Left lung (tissue), 10 donors: ENCODE data around the gene CCDC15. TPM values are rescaled to one million over a fixed set of nuclear protein-coding genes. Genes with fewer than 3 reads are reported as not detected.
"Not testable (repeated sequence)": the region's sequence is repeated elsewhere in the genome, so short reads cannot be mapped to it uniquely, and the experiment has no call there.

ENCODE experiments used
- ATAC-seq: fragments of 200-7000 bp; cut with Tn5 transposase; one replicate; pipeline ENCODE4 v1.9.1; 2020; ENCODE audit warnings: moderate library complexity
- DNase-seq, 4 donors: peaks; one replicate each; pipeline ENCODE4 v3.0.0-alpha.2; 2013 to 2020
- H3K27ac ChIP-seq, 2 donors: fragments of 200-600 bp; sonication (generic) in 1 of 2; one replicate each; pipeline versions ENCODE4 v1.5.0 to v1.8.0; 2020 to 2021
- H3K27me3 ChIP-seq, 2 donors: fragments of 200-600 bp; sonication (generic) in 1 of 2; one replicate each; pipeline versions ENCODE4 v1.5.0 to v1.8.0; 2020 to 2021
- H3K36me3 ChIP-seq, 2 donors: fragments of 200-600 bp; sonication (generic) in 1 of 2; one replicate each; pipeline versions ENCODE4 v1.5.0 to v1.8.0; 2020 to 2021
- H3K4me1 ChIP-seq, 2 donors: fragments of 200-600 bp; one replicate each; pipeline ENCODE4 v1.8.0; 2021
- H3K4me3 ChIP-seq, 2 donors: fragments of 200-600 bp; sonication (generic) in 1 of 2; one replicate each; pipeline versions ENCODE4 v1.5.0 to v1.8.0; 2020 to 2021; ENCODE audit warnings: mild to moderate bottlenecking in 1 of 2
- H3K9me3 ChIP-seq, 2 donors: fragments of 200-600 bp; sonication (generic) in 1 of 2; one replicate each; pipeline versions ENCODE4 v1.5.0 to v1.8.0; 2020 to 2021
- intact Hi-C, 2 donors: fragments of 100-400 bp; cut with DNase I; formaldehyde crosslinking; loops; one replicate each; pipeline versions ENCODE4 v1.11.2 to v1.14.2; 2022
- polyA plus RNA-seq, 6 donors: library from polyadenylated mRNA; unstranded; fragments of 120-200 nt; gene quantifications; one replicate each; pipeline ENCODE4 v1.2.1, GENCODE V29; 2013; ENCODE audit not compliant: insufficient read length in 6 of 6
- total RNA-seq, 2 donors: library from RNA; stranded (reverse); fragmentation: NEBNext Ultra II Directional; extraction: Animal tissue kit (Norgen Biotek cat#: 25700); gene quantifications; one replicate each; pipeline ENCODE4 v1.2.1, GENCODE V29; 2021
- TF ChIP-seq, protein P1 (sequence below), 2 donors: fragments of 200-600 bp; sonication (generic) in 1 of 2; IDR thresholded peaks; one replicate each; pipeline versions ENCODE4 v1.5.0 to v1.8.0; 2021; ENCODE audit warnings: antibody characterized with exemption in 2 of 2
- donor health status: DM: no; HTN: yes; CAD: no.
- donor health status: DM: no; HTN: no; CAD: no.

CCDC15 gene
- total and polyA plus RNA-seq, 8 donors = 1.7 to 10.1 (median 6.4) TPM

DNA sequence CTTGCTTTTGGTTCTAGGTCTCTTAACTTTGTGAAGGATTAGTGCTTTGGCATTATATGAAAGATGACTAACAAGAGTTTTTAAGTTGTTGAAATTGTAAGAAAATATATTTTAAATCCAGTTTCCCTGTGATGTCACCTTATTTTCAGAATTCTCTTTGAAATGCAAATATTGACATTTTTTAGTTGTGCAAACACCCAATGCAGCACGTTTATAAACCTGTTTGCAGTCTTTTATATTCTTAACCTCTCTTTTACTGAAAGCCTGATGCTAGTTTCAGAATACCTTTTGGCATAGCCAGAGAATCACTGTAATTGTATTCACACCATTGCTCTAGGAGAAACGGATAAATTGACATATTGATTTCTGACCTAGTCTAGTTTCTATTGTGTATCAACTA, 66.3 kb downstream of the CCDC15 start:
- TF ChIP-seq, protein P1, sequence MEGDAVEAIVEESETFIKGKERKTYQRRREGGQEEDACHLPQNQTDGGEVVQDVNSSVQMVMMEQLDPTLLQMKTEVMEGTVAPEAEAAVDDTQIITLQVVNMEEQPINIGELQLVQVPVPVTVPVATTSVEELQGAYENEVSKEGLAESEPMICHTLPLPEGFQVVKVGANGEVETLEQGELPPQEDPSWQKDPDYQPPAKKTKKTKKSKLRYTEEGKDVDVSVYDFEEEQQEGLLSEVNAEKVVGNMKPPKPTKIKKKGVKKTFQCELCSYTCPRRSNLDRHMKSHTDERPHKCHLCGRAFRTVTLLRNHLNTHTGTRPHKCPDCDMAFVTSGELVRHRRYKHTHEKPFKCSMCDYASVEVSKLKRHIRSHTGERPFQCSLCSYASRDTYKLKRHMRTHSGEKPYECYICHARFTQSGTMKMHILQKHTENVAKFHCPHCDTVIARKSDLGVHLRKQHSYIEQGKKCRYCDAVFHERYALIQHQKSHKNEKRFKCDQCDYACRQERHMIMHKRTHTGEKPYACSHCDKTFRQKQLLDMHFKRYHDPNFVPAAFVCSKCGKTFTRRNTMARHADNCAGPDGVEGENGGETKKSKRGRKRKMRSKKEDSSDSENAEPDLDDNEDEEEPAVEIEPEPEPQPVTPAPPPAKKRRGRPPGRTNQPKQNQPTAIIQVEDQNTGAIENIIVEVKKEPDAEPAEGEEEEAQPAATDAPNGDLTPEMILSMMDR (IDR thresholded peaks at IDR 0.05) = no peak
- Histone ChIP-seq H3K9me3 (no peaks in the 10 kb centered on the region), H3K27me3 (no peaks in the 10 kb centered on the region), H3K27ac (no peak overlapping the region), H3K4me3 (no peak overlapping the region), H3K36me3 (no peaks in the 10 kb centered on the region), H3K4me1 (no peaks in the 10 kb centered on the region)
- intact Hi-C loops = no loop called here
- DNase-seq (peak in 2 of 4 donors; percentile 3 to 25), ATAC-seq (peak; percentile 62)

DNA sequence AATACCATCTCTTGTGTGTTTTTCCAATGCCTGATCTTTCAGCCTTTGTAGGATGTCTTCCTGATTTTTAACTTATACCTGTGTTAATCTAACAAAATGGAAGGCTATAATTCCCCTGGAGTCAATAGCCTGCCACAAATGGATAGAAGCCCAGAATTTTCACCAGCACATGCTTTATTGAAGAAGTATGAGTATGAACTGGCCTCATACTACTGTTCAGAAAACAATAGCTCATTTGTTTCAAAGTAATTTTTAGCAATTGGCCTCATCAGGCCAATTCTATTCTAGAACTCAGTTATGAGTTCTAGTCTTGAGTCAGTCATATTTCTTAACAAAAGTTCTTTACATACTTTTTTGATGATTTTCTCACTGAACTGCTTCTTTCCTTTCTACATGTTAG, 68.5 kb downstream of the CCDC15 start:
- H3K36me3 ChIP-seq = no peaks in the 10 kb centered on the region
- intact Hi-C loops = no loop called here
- H3K9me3 ChIP-seq = no peaks in the 10 kb centered on the region
- TF ChIP-seq, protein P1 (IDR thresholded peaks at IDR 0.05) = no peak
- H3K27me3 ChIP-seq = no peaks in the 10 kb centered on the region
- ATAC-seq = no peak
- H3K27ac ChIP-seq = no peak overlapping the region
- DNase-seq = no peak
- H3K4me3 ChIP-seq = no peak overlapping the region
- H3K4me1 ChIP-seq = no peaks in the 10 kb centered on the region

DNA sequence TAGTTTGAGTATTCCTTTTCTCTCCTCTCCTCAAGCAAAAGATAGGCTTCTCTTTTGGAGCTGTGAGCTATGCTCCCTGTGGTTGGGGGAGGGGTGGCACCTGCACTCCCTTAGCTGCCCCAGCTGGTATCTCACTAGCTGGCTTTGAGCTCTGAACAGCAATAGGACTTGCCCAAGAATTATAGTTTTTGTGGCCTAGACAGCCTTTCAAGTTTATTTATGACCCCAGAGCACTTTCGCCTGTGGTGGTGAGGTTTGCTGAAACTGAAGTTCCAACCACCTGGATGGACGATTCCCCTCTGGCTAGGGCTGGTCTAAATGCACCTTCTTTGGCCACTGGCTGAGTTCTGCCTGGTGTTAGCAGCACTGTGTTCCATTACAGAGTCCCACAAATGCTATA, 72.0 kb downstream of the CCDC15 start:
- Histone ChIP-seq H3K4me3 (no peak overlapping the region), H3K36me3 (no peaks in the 10 kb centered on the region), H3K9me3 (no peaks in the 10 kb centered on the region), H3K4me1 (no peaks in the 10 kb centered on the region), H3K27me3 (no peaks in the 10 kb centered on the region), H3K27ac (no peak overlapping the region)
- ATAC-seq = no peak
- TF ChIP-seq, protein P1 (IDR thresholded peaks at IDR 0.05) = no peak
- intact Hi-C loops = no loop called here
- DNase-seq = no peak

DNA sequence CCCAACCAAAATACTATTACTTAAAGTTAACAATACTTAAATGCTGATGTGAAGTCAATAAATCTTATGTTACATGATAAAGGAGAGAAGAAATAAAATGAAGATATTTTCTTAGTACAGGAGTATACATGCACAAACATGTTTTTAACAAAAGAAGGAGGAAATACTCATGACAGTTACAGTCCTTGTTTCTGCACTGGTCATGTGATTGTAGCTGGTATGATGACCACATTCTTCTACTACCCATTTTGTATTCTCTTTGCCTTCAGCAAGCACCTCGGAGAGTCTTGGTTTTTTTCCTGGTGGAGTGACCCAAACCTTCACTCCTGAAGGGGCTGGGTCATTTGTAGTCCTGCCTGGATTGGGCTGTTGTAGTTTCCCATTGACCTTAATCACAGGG, 75.4 kb downstream of the CCDC15 start:
- H3K36me3 ChIP-seq, ATAC-seq, H3K4me3 ChIP-seq, H3K4me1 ChIP-seq, DNase-seq, intact Hi-C loops, H3K27me3 ChIP-seq, H3K27ac ChIP-seq: not testable (repeated sequence)
- peaks cover 0 to 10% of the 10 kb centered on the region in 2 donors for H3K9me3 ChIP-seq

DNA sequence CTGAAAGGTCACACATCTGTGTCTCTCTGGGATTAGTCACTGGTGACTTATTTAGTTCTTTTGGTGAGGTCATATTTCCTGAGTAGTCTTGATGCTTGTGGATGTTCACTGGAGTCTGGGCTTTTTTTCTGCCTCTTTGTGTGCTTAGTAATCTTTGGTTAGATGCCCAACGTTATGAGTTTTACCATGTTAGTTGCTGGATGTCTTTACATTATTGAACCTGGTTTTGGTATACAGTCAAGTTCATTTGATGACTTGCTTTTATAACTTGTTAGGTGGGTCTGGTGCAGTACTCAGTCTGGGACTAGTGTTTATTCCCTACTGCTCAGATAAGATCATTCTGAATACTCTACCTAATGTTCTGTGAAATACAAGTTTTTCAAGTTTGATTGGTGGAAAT, 82.9 kb downstream of the CCDC15 start:
- Histone ChIP-seq H3K4me3 (no peak overlapping the region), H3K27ac (no peak overlapping the region), H3K9me3 (peaks cover 0 to 16% of the 10 kb centered on the region in 2 donors), H3K4me1 (no peaks in the 10 kb centered on the region), H3K27me3 (no peaks in the 10 kb centered on the region), H3K36me3 (peaks cover 0 to 8% of the 10 kb centered on the region in 2 donors)
- TF ChIP-seq, protein P1 (IDR thresholded peaks at IDR 0.05) = no peak
- DNase-seq = no peak
- intact Hi-C loops = no loop called here
- no peak for ATAC-seq

DNA sequence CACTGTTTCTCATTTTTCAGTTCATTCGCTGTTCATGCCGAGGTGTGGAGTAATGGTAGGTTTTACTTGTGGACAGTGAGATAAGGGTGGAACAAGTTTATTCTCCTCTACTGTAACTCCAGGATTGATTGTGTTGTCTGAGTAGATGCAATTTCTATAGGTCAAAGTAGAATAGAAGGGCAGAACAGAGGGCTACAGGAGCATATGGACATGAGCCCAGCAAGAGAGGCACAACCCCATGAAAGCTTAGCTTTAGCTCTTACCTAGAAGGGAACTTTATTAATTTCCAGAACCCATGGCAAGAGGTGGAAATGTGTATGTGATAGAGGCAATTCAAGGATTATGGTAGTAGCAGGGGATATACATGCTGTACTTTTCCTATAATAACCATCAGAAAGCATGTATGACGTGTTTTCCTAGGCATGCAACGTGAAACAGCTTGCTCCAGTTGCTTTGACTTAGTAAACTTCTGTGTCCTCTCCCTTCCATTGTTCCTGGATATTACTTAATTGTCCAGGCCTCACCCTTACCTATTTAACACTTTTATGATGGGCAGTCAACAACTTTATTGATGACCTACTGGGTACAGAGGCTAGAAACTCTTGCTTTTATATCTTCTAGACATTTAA, 95.3 kb downstream of the CCDC15 start:
- H3K4me3 ChIP-seq = no peak overlapping the region
- no peak for DNase-seq
- intact Hi-C loops = no loop called here
- H3K27me3 ChIP-seq = no peaks in the 10 kb centered on the region
- H3K9me3 ChIP-seq = peaks cover 0 to 10% of the 10 kb centered on the region in 2 donors
- H3K36me3 ChIP-seq = no peaks in the 10 kb centered on the region
- H3K27ac ChIP-seq = no peak overlapping the region
- TF ChIP-seq, protein P1 (IDR thresholded peaks at IDR 0.05) = no peak
- H3K4me1 ChIP-seq = no peaks in the 10 kb centered on the region
- no peak for ATAC-seq
